GM19351 (cell line): ENCODE data around the gene PIP5KL1.

Experiments used
- ATAC-seq: cut with Tn5 transposase; IDR thresholded peaks from one replicate; pipeline ENCODE4 v1.9.1; 2021; ENCODE audit warnings: mild to moderate bottlenecking, moderate library complexity; ENCODE audit not compliant: unreplicated experiment

The PIP5KL1 gene, protein sequence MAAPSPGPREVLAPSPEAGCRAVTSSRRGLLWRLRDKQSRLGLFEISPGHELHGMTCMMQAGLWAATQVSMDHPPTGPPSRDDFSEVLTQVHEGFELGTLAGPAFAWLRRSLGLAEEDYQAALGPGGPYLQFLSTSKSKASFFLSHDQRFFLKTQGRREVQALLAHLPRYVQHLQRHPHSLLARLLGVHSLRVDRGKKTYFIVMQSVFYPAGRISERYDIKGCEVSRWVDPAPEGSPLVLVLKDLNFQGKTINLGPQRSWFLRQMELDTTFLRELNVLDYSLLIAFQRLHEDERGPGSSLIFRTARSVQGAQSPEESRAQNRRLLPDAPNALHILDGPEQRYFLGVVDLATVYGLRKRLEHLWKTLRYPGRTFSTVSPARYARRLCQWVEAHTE

DNA sequence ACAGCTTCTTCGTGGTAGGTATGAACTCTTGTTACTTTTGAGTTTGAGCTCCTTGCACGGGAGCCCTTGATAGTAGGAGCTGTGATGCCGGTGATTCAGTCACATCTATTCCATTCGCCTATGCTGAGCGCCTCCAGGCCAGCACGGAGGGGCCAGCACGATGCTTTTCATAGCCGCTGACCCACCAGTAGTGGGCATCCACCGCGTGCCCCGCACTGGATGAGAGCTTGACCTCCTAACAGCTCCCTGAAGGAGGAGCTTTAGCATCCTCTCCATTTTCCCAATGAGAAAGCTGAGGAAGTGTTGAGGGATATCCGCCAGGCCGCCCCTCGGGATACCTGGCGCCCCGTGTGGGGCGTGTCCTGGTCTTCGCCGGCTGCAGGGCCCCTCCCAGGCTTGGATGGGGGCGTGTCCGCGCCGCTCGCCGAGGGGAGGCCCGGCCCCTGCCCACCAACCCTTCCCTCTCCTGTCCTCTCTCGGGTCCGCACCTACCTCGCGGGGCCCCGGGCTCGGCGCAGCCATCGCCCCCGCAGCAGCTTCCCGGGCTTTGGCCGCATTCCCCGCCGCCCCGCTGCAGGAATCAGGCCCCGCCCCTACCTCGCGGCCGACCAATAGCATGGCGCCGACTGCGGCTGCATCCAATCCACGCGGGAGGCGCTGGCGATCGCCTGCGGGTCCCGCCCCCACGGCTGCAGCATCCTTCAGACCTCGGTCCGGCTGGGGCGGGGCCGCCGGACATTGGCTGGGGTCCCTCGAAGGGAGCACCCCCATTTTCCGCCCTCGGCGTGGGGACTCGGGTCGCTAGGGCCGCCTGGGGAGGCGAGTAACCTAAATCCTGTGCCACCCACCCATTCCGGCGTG, at the start of gene PIP5KL1:
Gene PIP5KL1, minus strand, starts transcription at position 547 of the 861 bp plus-strand sequence. Its CDS starts 25 bp downstream, at position 522.
- peak; percentile 70 for ATAC-seq

DNA sequence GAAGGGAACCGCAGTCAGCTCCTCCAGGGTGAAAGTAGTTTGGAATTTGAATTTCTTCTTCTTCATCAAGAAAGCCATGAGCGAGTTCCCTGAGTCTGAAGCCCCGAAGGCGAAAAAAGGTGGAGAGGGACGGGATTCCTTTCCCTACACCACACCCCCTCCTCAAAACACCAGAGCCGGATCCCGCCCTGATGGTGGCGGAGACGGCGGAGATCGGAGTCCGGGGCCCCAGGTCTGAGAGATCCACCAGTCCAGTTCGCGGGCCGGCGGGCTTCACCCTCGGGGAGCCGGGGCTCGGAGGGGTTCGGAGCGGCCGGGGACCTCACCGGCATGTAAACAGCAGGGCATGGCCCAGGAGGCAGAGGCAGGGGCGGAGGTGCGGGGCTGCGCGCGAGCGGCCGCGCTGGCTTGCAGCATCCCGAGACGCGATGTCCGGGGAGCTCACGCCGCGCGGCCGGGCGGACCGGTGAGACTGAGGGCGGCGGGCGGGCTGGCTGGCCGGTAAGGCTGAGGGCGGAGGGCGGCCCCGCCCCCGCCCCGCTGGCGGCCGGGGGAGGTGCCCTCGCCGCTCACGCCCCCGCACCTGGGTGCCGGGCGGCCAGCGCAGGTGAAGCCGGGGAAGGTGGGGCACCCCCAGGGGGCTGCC, 49.6 kb upstream of the PIP5KL1 start:
- peak; percentile 21 for ATAC-seq

DNA sequence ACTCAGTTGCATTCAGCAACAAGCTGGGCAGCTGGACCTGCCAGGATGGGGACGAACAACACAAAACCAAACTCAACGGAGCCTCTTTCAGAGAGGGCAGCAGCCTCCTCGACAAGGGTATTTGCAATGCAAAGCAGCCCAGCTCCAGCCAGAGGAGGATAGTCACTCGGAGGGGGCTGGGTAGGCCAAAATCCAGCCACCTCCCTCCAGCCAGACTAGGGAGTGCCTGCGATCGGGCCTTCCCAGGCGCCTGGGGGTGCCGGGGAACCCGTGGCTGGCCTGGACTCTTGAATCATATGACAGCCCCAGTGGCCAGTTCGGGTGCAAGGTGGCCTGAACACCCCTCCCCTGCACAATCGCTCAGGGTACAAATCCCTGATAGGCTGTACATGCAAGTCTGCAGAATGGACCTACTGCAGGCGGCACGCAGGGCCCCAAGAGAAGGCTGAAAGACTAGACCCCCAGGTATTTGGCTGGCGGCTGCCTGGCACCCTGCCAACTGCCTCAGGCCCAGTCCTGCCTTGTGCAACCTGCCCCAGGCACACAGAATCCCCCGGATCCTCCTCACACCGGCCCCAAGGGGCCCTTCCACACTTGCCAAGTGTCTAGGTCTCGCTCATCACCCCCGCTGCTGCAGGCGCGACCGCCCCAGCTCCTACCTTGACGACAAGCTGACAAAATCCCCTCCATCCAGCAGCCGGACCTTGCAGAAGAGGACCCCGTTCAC, 48.9 kb upstream of the PIP5KL1 start:
- ATAC-seq: peak; percentile 23

DNA sequence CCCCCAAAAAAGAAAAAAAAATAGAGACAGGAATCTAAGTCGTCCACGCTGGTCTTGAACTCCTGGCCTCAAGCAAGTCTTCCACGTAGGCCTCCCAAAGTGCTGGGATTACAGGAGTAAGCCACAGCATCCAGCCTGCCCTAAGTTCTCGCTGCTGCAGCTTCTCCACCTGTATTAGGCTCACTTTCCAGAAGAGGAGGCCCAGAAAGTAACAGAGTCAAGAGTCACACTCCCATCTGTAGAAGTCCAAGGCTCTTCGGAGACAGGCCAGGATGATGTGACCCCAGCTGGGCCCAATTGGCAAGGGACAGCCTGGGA, 48.4 kb upstream of the PIP5KL1 start:
- no peak for ATAC-seq

DNA sequence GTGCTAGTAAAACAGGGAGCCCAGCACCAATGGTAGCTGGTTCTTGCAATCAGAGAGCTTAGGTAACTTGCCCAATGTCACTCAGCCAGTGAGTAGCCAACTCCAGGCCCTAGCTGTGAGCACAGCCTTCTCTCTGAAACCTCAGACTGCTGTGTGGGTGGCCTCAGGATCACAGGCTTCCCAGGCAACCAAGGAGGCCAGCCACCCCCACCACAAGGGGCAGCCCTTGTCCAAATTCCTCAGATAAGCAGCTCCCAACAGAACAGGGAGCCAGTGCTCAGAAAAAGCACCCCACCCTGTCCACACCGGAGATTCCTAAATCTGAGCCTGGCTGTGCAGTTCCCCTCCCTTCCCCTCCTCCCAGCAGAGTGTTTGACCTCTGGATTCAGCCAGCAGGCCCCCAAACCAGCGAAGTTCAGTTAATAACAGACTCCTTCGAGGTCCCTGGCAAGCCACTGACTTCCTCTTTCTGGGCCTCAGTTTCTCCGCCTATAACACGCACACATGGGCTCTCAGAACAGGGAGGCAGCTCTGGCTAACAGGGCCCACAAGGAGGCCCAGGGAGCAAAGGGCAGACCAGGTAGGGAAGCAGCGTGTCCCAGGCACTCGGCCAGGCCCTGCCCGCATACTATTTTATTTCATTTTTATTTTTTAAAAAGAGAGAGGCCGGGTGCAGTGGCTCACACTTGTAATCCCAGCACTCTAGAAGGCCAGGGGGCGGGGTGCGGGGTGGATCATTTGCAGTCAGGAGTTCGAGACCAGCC, 47.5 kb upstream of the PIP5KL1 start:
- ATAC-seq: no peak

DNA sequence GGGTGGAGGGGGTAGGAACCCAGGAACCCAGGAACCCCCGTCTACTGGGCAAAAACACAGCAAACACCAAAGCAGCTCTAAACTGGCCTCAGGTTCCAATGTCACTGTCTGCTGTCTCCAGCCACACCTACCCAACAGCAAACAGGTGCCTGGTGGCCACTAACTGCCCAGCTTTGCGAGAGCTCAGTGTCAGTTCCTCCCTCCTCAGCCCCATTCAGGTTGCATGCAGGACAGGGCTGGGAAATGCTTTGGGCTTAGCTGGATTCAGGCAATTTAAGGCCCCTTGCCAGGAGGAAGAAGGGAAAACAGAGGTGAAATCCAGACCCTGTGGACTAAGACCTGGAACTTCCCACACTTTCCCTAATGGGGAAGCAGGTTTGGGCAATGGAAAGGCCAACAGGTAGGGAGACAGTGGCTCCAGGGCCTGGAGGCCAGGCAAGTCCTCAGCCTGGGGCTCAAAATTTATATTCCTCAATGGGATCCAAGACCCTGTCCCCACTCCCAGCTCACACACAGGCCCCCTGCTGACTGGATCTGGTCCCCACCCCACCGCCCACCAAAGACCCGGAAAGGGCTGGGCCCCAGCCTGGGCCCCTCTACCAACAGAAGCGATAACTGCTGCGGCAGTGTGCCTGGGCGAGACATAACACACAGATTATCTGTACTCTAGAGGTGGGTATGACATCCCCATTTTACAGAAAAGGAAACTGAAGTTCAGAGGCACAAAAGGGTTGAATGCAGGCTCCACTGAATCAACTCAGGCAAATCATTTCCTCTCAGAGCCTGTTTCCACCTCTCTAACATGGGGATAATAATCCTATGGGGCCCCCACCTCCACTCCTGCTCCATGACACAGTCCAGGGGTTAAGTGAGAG, 46.7 kb upstream of the PIP5KL1 start:
- ATAC-seq: no peak

DNA sequence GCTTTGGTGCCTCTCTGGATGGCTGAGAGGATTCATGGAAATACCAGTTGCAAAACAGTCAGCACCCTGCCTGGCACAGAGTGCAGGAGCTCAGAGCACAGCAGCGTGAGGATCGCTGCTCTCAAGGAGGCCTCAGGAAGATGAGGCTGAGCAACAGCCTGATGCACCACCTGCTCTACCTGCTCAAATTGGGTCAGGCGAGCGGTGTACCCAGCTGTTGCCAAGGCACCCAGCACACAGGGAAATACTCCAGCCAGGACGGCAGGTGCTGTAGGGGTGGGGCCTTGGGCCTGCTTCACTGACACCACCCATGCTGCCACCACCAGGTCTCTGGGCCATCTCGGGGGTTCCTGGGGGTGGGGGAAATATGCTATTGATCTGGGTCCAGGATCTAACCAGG, 45.9 kb upstream of the PIP5KL1 start:
- no peak for ATAC-seq

DNA sequence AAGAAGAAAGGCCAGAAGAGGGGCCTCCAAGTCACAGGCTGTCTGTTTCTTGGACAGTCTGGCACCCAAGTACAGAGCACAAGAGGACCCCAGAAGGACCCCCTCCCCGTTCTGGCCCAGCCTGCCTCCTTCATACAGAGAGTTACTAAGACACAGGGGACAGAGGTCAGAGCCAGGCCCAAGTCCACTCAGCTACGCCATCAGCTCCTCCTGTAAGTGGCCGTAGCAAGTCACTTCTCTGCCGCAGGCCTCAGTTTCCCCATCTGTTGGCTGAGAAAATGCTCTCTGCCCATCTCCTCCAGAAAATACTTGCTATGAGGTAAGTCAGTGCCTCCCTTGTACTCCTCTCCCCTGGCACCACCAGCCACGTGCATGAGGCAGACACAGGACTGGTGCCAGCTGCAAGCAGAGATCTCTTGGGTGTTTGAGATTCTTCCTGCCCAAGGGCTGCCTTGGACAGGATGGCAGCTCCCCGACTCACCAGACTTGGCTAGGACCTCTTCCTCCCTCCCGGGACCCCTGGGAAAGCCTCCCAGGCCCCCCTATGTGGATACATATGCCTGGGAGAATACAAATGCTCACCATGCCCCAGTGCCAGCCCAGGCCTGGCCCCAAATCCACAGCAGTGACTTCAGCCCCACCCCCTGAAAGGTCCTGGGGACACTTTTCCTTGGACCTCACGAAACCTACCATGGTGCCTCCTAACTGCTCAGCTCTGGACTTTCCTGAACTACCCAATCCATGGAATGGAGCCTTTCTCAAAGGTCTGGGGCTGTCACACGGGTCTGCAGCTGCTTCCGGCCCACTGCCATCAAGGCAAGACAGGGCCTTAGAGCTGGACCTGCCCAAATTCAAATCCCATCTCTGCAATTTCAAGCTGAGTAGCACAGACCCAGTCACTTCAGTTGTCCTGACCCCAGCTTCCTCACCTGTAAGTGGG, 45.1 kb upstream of the PIP5KL1 start:
- ATAC-seq: no peak

DNA sequence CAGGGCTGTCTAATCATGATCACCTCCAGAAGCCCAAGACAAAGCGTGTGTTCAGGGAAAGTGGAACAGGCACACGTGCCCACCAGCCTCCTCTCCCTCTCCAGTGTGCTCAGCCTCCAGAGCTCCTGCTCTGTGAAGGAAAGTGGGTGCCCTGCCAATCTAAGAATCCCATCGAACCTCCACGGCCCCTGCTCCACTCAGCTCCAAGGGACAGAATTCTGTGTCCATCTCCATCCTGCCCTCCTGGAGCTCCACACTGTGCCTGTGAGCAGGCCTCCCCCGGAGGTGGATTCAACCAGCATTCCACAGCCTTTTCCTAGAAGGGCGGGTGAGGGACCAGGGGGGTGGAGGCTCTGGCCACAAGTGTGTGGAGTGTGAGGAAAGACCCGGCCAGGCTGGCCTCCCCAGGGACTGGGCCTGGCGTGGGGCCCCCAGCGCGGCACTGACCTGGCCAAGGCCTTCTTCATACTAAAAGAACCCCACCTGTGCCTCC, 44.2 kb upstream of the PIP5KL1 start:
- ATAC-seq: no peak

DNA sequence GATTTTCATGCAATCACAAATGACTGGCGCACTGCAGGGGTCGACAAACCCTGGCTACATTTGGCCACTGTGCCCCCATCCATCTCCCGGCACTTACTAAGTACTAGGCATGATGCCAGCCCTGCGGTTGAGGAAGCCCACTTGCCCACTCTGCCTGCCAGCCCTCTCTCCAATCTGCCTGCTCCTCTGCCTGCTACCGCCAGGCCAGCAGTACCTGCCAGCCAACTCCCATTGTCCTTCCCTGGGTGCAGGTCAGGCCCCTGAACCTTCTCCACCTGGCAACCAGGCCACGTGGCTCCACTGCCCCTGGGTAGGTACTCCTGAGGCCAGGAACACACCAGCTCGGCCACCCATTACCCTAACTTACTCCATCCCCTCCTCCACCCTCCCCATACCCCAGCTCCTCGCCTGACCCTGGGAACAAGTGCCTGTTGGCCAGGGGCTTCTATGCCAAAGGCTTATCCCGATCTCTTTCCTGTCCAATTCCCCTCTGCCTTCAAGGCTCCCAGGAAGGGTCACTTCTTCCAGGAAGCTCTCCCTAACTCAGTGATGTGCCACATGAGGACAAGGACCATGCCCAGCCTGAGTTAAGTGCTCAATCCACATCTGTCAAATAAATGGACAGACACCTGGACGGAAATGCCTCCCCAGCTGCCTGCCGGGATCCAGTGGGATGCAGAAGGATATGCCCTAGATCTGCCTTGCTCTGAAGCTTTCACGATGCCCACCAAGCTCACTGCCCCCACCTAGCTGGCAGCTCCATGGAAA, 43.6 kb upstream of the PIP5KL1 start:
- ATAC-seq: no peak

DNA sequence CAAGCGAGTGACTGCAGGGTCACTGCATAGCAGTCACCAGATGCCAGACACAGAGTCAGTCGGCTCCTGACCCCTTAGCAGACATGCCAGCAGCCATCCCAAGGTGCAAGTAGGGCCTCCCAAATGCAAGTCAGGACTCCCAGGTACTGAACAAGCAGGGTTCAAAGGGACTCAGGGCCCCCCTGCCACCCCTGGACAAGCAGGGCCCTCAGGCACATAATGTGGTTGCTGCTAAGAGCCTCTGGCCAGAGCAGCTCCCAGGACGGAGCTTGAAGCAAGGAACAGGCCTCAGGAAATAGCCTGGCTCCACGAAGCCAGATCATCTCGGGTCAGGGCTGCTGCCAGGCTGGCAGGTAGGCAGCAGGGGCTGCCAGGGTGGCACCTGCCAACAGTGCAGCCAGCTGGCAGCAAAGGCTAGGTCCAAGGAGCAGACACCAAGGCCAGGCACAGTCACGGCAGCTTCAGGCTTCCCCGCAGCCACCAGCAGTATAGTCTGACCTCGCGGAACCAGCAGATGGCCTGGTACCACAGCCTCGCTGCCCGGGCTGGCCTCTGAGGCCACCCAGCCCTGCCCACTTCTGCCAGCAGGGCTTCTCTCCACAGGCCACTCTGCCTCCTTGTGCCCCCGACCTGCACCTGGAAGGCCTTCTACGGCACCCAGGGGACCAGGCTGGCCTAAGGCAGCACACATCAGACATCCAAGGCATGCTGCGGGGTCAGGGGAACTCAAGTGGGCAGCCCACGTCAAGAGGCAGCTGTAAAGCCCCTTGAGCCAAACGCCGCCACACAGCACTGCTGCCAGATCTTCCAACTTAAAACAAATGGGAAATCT, 42.8 kb upstream of the PIP5KL1 start:
- ATAC-seq: no peak

DNA sequence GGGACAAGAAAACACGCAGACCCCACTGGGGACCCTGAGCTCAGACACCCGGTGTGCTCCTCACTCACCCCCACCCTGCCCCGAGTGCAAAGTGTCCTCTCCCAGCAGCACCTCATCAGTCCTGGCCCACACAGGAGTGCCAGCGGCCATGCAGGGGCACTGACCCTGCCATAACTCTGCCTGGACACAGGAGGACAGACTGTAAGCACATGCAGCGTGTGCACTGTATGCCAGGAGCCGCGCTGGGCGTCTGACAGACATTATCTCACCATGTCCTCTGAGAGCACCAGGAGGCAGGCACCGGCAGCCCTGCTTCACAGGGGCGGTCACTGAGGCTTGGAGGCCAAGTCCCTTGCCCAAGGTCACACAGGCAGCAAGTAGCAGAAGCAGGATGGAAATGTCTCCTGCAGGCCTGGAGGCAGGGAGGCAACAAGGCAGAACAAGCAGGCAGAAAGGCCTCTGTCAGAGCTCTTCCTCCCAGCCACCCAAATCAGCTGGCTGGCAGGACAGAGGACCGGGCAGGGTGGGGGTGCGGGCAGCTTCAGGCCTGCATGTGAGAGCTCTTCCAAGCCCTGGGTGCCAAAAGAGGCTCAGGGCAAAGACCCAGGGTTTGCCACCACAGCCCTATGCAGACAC, 41.8 kb upstream of the PIP5KL1 start:
- no peak for ATAC-seq

DNA sequence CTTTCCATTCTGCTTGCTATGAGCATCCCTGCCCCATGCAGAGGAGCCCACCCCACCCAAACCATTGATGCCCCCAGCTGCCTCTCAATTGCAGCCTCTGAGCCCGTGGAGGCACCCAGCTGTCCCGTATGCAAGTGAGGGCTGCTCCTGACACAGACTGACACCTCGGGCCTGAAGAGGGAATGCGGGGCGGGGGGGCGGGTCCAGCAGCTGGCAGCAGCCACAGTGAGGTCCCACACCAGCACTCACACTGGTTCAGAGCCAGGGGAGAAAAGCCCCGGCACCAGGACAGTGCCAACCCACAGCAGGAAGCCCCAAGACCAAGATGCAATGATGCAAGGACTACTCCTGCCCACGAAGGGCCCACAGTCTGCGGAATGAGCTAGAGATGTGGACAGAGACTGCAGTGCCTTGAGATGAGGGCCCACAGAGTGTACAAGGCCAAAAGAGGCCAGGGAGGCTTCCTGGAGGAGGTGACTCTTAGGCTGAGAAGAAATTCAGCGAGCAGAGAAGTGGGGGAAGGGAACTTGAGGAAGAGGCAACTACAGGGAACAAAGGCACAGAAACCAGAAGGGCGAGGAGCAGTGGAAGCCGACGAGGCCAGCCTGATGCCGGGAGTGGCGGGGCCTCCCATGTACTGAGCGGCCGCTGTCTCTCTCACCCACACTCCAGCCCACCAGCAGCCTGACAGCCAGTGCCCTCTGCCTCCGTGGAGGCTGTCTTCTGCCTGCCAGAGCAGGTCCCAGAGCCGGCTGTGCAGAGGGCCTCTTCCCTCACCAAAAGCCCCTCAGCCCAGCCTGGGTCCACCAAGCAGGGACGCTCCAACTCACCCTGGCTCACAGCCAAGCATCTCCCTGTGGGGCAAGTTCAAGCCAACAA, 41.0 kb upstream of the PIP5KL1 start:
- ATAC-seq: no peak

DNA sequence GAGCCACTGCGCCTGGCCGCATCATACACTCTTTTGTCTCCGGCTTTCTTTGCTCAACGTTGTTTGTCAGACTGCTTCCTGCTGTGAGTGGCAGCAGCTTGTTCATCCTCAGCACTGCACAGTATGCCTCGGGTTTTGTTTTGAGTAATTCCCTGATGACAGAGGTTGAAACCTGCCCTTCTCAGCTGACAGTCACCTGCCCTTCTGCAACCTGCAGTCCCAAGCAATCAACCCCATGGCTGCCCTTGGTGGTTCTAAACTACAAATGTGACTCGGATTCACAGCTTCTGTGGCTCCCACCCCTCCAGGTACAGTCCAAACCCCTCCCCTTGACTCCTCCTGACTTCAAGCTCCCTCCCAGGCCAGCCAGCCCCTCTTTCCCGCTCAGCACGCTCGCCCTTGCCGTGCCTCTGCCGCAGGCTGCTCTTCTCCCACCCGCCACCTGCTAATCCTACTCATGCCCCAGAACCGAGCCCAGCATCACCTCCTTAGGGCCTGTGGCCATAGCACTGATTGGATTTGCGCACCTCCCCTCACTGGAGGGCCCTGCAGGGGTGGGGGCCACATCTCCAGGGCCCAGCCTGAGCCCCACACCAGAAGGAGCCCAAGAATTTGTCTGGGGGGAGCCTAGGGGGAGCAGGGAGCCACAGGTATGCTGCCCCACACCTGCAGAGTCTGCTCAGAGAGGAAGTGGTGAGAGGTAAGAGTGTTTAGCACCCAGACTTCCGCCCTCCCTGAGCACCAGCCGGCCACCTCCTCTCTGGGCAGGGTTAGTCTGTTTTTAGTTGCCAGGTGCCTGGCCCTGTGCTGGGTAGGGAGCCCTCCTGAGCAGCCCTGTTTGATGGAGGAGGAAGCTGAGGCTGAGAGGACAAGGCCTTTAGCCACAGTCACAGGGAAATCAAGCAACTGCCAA, 40.1 kb upstream of the PIP5KL1 start:
- peak; percentile 85 for ATAC-seq
